UCSD-AML1 (cell line): Measurements from ENCODE around the gene PARD3.

ENCODE experiments used
- DNase-seq: peaks from one replicate; lab custom pipeline; 2025; ENCODE audit not compliant: unreplicated experiment; lab: John Stamatoyannopoulos, UW

PARD3 gene

GRCh38 chr10:34405611-34406462 lies 409.3 kb downstream of the PARD3 start:
- DNase-seq: no peak

- DNase-seq: no peak
Observed at GRCh38 chr10:34403512-34403911, 411.6 kb downstream of the PARD3 start.

- DNase-seq: no peak
Observed at GRCh38 chr10:34400075-34400474, 415.0 kb downstream of the PARD3 start.

- no peak for DNase-seq
Observed at GRCh38 chr10:34399013-34399412, 416.1 kb downstream of the PARD3 start.

- DNase-seq: no peak
Observed at GRCh38 chr10:34397324-34397723, 417.8 kb downstream of the PARD3 start.

GRCh38 chr10:34396663-34397062 lies 418.4 kb downstream of the PARD3 start:
- no peak for DNase-seq

GRCh38 chr10:34392641-34393170 lies 422.4 kb downstream of the PARD3 start:
- no peak for DNase-seq

GRCh38 chr10:34391168-34391567 lies 423.9 kb downstream of the PARD3 start:
- DNase-seq: peak; percentile 13

GRCh38 chr10:34389801-34390200 lies 425.3 kb downstream of the PARD3 start:
- no peak for DNase-seq

- no peak for DNase-seq
Observed at GRCh38 chr10:34386921-34387320, 428.2 kb downstream of the PARD3 start.

- no peak for DNase-seq
Observed at GRCh38 chr10:34384372-34384771, 430.7 kb downstream of the PARD3 start.

- DNase-seq: no peak
Observed at GRCh38 chr10:34382626-34383025, 432.5 kb downstream of the PARD3 start.

GRCh38 chr10:34380856-34381255 lies 434.2 kb downstream of the PARD3 start:
- DNase-seq: no peak

- DNase-seq: no peak
Observed at GRCh38 chr10:34378297-34378696, 436.8 kb downstream of the PARD3 start.

- no peak for DNase-seq
Observed at GRCh38 chr10:34377833-34378232, 437.3 kb downstream of the PARD3 start.

- DNase-seq: peak; percentile 15
Observed at GRCh38 chr10:34374356-34375045, 440.6 kb downstream of the PARD3 start.

- DNase-seq: no peak
Observed at GRCh38 chr10:34373211-34373610, 441.9 kb downstream of the PARD3 start.

GRCh38 chr10:34372509-34372908 lies 442.6 kb downstream of the PARD3 start:
- DNase-seq: no peak

- no peak for DNase-seq
Observed at GRCh38 chr10:34370126-34370525, 445.0 kb downstream of the PARD3 start.

- no peak for DNase-seq
Observed at GRCh38 chr10:34369120-34369519, 446.0 kb downstream of the PARD3 start.

- DNase-seq: no peak
Observed at GRCh38 chr10:34364253-34365037, 450.7 kb downstream of the PARD3 start.
